Osteocyte (in vitro differentiated cells): Measurements from ENCODE around the gene ZBTB49. TPM values are rescaled to one million over a fixed set of nuclear protein-coding genes. Genes with fewer than 3 reads are reported as not detected.

Source experiments
- DNase-seq: peaks from one replicate; pipeline ENCODE4 v3.0.0; 2021; ENCODE audit warnings: mixed read lengths; ENCODE audit not compliant: unreplicated experiment; ENCODE audit errors: extremely low spot score
- H3K27ac Mint-ChIP-seq: one replicate; pipeline ENCODE4 v1.8.0; 2021; ENCODE audit warnings: mild to moderate bottlenecking, mixed read lengths; ENCODE audit not compliant: unreplicated experiment
- H3K27me3 Mint-ChIP-seq: one replicate; pipeline ENCODE4 v1.8.0; 2021; ENCODE audit warnings: mixed read lengths; ENCODE audit not compliant: unreplicated experiment
- H3K36me3 Mint-ChIP-seq: one replicate; pipeline ENCODE4 v1.8.0; 2021; ENCODE audit warnings: mixed read lengths; ENCODE audit not compliant: unreplicated experiment
- H3K4me1 Mint-ChIP-seq: one replicate; pipeline ENCODE4 v1.8.0; 2021; ENCODE audit warnings: mixed read lengths; ENCODE audit not compliant: unreplicated experiment
- H3K4me3 Mint-ChIP-seq: one replicate; pipeline ENCODE4 v1.8.0; 2021; ENCODE audit warnings: mild to moderate bottlenecking, moderate library complexity, mixed read lengths; ENCODE audit not compliant: unreplicated experiment
- H3K9me3 Mint-ChIP-seq: one replicate; pipeline ENCODE4 v1.8.0; 2021; ENCODE audit warnings: mixed read lengths; ENCODE audit not compliant: unreplicated experiment
- total RNA-seq: library from RNA; stranded (reverse); gene quantifications from 2 replicates; pipeline ENCODE4 v1.2.1, GENCODE V29; 2021
- TF ChIP-seq, protein P1 (sequence below): fragments of 200-600 bp; sonication (generic); IDR thresholded peaks from 2 replicates; pipeline ENCODE4 v1.5.0; 2021; ENCODE audit warnings: antibody characterized with exemption, mild to moderate bottlenecking, moderate library complexity

ZBTB49 gene
- total RNA-seq, 1 donor from 2014 or later: 6.4 TPM

- H3K4me1 Mint-ChIP-seq: no peaks in the 10 kb centered on the region
- no peaks in the 10 kb centered on the region for H3K9me3 Mint-ChIP-seq
- H3K36me3 Mint-ChIP-seq: peaks cover 32% of the 10 kb centered on the region
- H3K27ac Mint-ChIP-seq: peak overlapping the region; percentile 10
- DNase-seq: no peak
- no peak overlapping the region for H3K4me3 Mint-ChIP-seq
- TF ChIP-seq, protein P1, sequence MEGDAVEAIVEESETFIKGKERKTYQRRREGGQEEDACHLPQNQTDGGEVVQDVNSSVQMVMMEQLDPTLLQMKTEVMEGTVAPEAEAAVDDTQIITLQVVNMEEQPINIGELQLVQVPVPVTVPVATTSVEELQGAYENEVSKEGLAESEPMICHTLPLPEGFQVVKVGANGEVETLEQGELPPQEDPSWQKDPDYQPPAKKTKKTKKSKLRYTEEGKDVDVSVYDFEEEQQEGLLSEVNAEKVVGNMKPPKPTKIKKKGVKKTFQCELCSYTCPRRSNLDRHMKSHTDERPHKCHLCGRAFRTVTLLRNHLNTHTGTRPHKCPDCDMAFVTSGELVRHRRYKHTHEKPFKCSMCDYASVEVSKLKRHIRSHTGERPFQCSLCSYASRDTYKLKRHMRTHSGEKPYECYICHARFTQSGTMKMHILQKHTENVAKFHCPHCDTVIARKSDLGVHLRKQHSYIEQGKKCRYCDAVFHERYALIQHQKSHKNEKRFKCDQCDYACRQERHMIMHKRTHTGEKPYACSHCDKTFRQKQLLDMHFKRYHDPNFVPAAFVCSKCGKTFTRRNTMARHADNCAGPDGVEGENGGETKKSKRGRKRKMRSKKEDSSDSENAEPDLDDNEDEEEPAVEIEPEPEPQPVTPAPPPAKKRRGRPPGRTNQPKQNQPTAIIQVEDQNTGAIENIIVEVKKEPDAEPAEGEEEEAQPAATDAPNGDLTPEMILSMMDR: no peak
- H3K27me3 Mint-ChIP-seq: no peaks in the 10 kb centered on the region
Observed at GRCh38 chr4:4269856-4270255, 20.2 kb upstream of the ZBTB49 start.

GRCh38 chr4:4270529-4270928, 19.5 kb upstream of the ZBTB49 start:
- no peak overlapping the region for H3K4me3 Mint-ChIP-seq
- H3K27me3 Mint-ChIP-seq: no peaks in the 10 kb centered on the region
- peaks cover 32% of the 10 kb centered on the region for H3K36me3 Mint-ChIP-seq
- no peaks in the 10 kb centered on the region for H3K4me1 Mint-ChIP-seq
- H3K27ac Mint-ChIP-seq: no peak overlapping the region
- DNase-seq: no peak
- no peaks in the 10 kb centered on the region for H3K9me3 Mint-ChIP-seq
- TF ChIP-seq, protein P1: no peak

- TF ChIP-seq, protein P1: no peak
- H3K27me3 Mint-ChIP-seq: no peaks in the 10 kb centered on the region
- DNase-seq: no peak
- no peak overlapping the region for H3K4me3 Mint-ChIP-seq
- no peaks in the 10 kb centered on the region for H3K9me3 Mint-ChIP-seq
- H3K27ac Mint-ChIP-seq: no peak overlapping the region
- H3K36me3 Mint-ChIP-seq: peaks cover 32% of the 10 kb centered on the region
- H3K4me1 Mint-ChIP-seq: no peaks in the 10 kb centered on the region
Observed at GRCh38 chr4:4271912-4272311, 18.1 kb upstream of the ZBTB49 start.

DNA sequence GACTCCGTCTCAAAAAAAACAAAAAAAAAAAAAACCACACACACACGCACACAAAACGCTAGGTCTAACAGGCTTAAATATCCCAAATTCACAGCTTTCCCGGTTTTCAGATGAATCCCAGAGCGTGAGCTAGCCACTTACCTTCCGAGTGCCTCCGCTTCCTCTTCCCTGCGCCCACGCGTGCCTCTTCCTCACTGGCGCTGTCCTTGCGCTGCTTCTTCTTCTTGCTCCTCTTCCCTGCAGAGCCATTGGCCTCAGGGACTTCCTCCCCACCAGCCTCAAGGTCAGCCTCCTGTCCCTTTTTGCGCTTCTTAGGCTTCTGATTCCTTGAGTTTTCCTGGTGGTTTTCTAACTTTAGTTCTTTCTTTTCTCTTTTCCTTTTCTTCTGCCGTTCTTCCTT, 15.8 kb upstream of the ZBTB49 start:
- Mint-ChIP-seq H3K9me3 (no peaks in the 10 kb centered on the region), H3K4me3 (no peak overlapping the region), H3K27ac (no peak overlapping the region), H3K27me3 (no peaks in the 10 kb centered on the region), H3K36me3 (peaks cover 36% of the 10 kb centered on the region), H3K4me1 (no peaks in the 10 kb centered on the region)
- TF ChIP-seq, protein P1: no peak
- no peak for DNase-seq

GRCh38 chr4:4277531-4277930, 12.5 kb upstream of the ZBTB49 start:
- no peak overlapping the region for H3K4me3 Mint-ChIP-seq
- DNase-seq: no peak
- H3K9me3 Mint-ChIP-seq: no peaks in the 10 kb centered on the region
- TF ChIP-seq, protein P1: no peak
- no peaks in the 10 kb centered on the region for H3K4me1 Mint-ChIP-seq
- no peak overlapping the region for H3K27ac Mint-ChIP-seq
- peaks cover 39% of the 10 kb centered on the region for H3K36me3 Mint-ChIP-seq
- H3K27me3 Mint-ChIP-seq: no peaks in the 10 kb centered on the region
